Panc1 (cell line): Measurements from ENCODE around the gene TFAP2A. TPM values are rescaled to one million over a fixed set of nuclear protein-coding genes. Genes with fewer than 3 reads are reported as not detected.

Experiments used
- ATAC-seq: fragments of 200-7000 bp; cut with Tn5 transposase; 2 replicates; pipeline ENCODE4 v1.9.1; 2020; ENCODE audit warnings: mild to moderate bottlenecking, moderate library complexity
- BruUV-seq: library from RNA; stranded (reverse); fragments of 400-500 nt; replicated peaks from 2 replicates; lab custom pipeline; 2021; lab: Mats Ljungman, UMichigan
- CTCF ChIA-PET: fragments of 300-600 bp; sonication (Branson Sonifier 250); formaldehyde crosslinking; loops from one replicate; lab custom pipeline; 2022; ENCODE audit warnings: antibody characterized with exemption; lab: Charles Lee
- POLR2A ChIA-PET: fragments of 300-600 bp; sonication (Branson Sonifier 250); formaldehyde crosslinking; loops from one replicate; lab custom pipeline; 2022; ENCODE audit warnings: antibody characterized with exemption; lab: Charles Lee
- DNase-seq: peaks from one replicate; pipeline ENCODE4 v3.0.0-alpha.2; 2010; ENCODE audit warnings: low read depth, low spot score
- H3K27ac ChIP-seq: 2 replicates; pipeline ENCODE4 v1.5.1; 2011; ENCODE audit warnings: mild to moderate bottlenecking, low read length, inconsistent platforms
- H3K27me3 ChIP-seq: fragments of 200-500 bp; sonication (Bioruptor generic); 2 replicates; pipeline ENCODE4 v1.6.0; 2014; ENCODE audit warnings: low read length, inconsistent platforms; ENCODE audit not compliant: control insufficient read depth, insufficient read depth
- H3K36me3 ChIP-seq: fragments of 200-500 bp; sonication (Bioruptor generic); 2 replicates; pipeline ENCODE4 v1.5.1; 2014; ENCODE audit warnings: inconsistent platforms, mild to moderate bottlenecking, low read length, moderate library complexity; ENCODE audit not compliant: control insufficient read depth, insufficient read depth
- H3K4me1 ChIP-seq: 2 replicates; pipeline ENCODE4 v1.5.1; 2011; ENCODE audit warnings: inconsistent platforms, mild to moderate bottlenecking, low read length, moderate library complexity; ENCODE audit not compliant: control insufficient read depth, insufficient read depth
- H3K4me3 ChIP-seq, 2 experiments: 2 replicates each; pipeline ENCODE4 v1.5.1; 2011 to 2012; ENCODE audit warnings: low read depth in 2 of 2, low read length in 2 of 2, mild to moderate bottlenecking in 2 of 2, inconsistent platforms in 1 of 2, moderate library complexity in 1 of 2
- H3K9me3 ChIP-seq: fragments of 200-500 bp; sonication (Bioruptor generic); 2 replicates; pipeline ENCODE4 v1.5.1; 2014; ENCODE audit warnings: low read depth, mild to moderate bottlenecking, inconsistent platforms, low read length, moderate library complexity; ENCODE audit not compliant: control insufficient read depth, insufficient read depth
- POLR2AphosphoS5 ChIP-seq: IDR thresholded peaks from 2 replicates; pipeline ENCODE4 v1.6.1; 2012; ENCODE audit warnings: mild to moderate bottlenecking, low read depth, low read length, moderate library complexity
- SIN3A ChIP-seq: IDR thresholded peaks from 2 replicates; pipeline ENCODE4 v1.6.1; 2012; ENCODE audit warnings: low read depth, mild to moderate bottlenecking, low read length, moderate library complexity, borderline replicate concordance; ENCODE audit not compliant: insufficient read depth
- TCF7L2 ChIP-seq: IDR thresholded peaks from 2 replicates; pipeline ENCODE4 v1.6.1; 2011; ENCODE audit warnings: mild to moderate bottlenecking, low read depth, low read length, inconsistent platforms
- in situ Hi-C: cut with HindIII; loops from 2 replicates; pipeline ENCODE4 v1.10.0; 2016; ENCODE audit warnings: low sequenced_read_pairs, low pct_unique_long_range_greater_than_20kb
- intact Hi-C: fragments of 100-400 bp; cut with micrococcal nuclease; formaldehyde crosslinking; loops from one replicate; pipeline ENCODE4 v1.10.0; 2022; ENCODE audit not compliant: unreplicated experiment
- total RNA-seq: library from RNA; stranded (reverse); gene quantifications from one replicate; pipeline ENCODE4 v1.2.1, GENCODE V29; 2021; ENCODE audit not compliant: unreplicated experiment
- TF ChIP-seq, protein P1 (sequence below), 2 experiments: IDR thresholded peaks; 2 replicates each; pipeline ENCODE4 v1.6.1; 2011 to 2012; ENCODE audit warnings: low read depth in 2 of 2, control low read depth in 1 of 2, low read length in 1 of 2, mild to moderate bottlenecking in 1 of 2, moderate library complexity in 1 of 2; ENCODE audit not compliant: insufficient read depth in 1 of 2
- TF ChIP-seq, protein P2 (sequence below): fragments of 450-650 bp; IDR thresholded peaks from 2 replicates; pipeline ENCODE4 v1.5.1; 2017; ENCODE audit warnings: mild to moderate bottlenecking

TFAP2A gene
- total RNA-seq, 1 experiment from 2014 or later, result 83.9 TPM

DNA sequence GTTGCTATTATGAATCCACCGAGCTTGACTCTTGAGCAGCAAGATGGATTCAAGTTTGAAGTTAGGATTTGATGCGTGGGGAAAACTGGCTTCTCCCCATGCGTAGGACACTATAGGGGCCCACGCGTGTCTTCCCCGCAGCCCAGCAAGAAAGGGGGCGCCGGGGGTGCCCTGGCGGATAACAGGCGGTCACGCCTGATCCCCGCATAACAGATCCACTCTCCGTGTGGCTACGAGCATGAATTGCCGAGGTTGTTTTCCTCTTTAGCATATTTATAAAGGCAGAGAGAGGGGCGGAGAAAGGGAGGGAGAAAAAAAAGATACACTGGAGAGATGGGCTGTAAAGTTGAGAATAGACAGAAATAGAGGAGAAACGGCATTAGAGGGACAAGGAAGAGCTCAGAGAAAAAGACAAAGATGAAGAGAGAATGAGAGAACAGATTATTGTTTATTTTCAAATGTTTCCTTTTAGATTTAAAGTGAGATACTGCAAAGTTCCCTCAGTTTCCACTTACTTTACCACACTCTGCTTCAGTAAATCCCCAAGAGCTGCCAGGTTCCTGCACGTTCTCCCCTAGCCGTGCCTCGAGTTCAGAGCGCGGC is 32.0 kb downstream of the TFAP2A start:
- in situ Hi-C loops (no loop called here), intact Hi-C loops (no loop called here)
- TF ChIP-seq, protein P1, sequence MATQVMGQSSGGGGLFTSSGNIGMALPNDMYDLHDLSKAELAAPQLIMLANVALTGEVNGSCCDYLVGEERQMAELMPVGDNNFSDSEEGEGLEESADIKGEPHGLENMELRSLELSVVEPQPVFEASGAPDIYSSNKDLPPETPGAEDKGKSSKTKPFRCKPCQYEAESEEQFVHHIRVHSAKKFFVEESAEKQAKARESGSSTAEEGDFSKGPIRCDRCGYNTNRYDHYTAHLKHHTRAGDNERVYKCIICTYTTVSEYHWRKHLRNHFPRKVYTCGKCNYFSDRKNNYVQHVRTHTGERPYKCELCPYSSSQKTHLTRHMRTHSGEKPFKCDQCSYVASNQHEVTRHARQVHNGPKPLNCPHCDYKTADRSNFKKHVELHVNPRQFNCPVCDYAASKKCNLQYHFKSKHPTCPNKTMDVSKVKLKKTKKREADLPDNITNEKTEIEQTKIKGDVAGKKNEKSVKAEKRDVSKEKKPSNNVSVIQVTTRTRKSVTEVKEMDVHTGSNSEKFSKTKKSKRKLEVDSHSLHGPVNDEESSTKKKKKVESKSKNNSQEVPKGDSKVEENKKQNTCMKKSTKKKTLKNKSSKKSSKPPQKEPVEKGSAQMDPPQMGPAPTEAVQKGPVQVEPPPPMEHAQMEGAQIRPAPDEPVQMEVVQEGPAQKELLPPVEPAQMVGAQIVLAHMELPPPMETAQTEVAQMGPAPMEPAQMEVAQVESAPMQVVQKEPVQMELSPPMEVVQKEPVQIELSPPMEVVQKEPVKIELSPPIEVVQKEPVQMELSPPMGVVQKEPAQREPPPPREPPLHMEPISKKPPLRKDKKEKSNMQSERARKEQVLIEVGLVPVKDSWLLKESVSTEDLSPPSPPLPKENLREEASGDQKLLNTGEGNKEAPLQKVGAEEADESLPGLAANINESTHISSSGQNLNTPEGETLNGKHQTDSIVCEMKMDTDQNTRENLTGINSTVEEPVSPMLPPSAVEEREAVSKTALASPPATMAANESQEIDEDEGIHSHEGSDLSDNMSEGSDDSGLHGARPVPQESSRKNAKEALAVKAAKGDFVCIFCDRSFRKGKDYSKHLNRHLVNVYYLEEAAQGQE (IDR thresholded peaks at IDR 0.05; ENCODE audit: insufficient read depth in 1 of 2, low read depth in 2 of 2, low read length in 1 of 2), result no peak
- TF ChIP-seq TCF7L2 (no peak), SIN3A (no peak), POLR2AphosphoS5 (no peak)
- TF ChIP-seq, protein P2, sequence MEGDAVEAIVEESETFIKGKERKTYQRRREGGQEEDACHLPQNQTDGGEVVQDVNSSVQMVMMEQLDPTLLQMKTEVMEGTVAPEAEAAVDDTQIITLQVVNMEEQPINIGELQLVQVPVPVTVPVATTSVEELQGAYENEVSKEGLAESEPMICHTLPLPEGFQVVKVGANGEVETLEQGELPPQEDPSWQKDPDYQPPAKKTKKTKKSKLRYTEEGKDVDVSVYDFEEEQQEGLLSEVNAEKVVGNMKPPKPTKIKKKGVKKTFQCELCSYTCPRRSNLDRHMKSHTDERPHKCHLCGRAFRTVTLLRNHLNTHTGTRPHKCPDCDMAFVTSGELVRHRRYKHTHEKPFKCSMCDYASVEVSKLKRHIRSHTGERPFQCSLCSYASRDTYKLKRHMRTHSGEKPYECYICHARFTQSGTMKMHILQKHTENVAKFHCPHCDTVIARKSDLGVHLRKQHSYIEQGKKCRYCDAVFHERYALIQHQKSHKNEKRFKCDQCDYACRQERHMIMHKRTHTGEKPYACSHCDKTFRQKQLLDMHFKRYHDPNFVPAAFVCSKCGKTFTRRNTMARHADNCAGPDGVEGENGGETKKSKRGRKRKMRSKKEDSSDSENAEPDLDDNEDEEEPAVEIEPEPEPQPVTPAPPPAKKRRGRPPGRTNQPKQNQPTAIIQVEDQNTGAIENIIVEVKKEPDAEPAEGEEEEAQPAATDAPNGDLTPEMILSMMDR, result no peak

DNA sequence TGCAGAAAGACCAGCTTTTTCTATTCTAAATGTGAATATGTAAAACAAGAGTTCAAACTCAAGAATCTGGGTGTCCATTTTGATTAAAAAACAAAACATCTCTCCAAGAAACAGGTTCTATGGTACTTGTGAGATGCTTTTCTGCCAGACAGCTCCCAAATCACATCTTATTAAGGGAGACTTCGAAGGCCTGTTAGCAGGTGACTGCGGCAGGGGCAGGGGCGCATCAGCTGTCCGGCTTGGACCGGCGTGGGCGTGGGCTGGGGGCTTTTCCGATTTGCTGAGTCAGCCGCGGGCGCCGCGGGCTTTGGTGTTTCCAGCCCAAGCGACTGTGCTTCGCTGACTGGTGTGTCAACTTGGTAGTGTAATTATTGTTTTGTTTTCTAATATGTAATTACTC is 32.6 kb downstream of the TFAP2A start:
- no peaks in the 10 kb centered on the region for H3K9me3 ChIP-seq
- no peaks in the 10 kb centered on the region for H3K27me3 ChIP-seq
- ATAC-seq, result no peak
- ChIA-PET CTCF (no interaction called here), POLR2A (interaction anchor here (0.6 kb wide), 1 partner anchor 1109 kb away, joined by 3 read pairs; no protein-coding TSS in a partner anchor)
- TF ChIP-seq, protein P1 (IDR thresholded peaks at IDR 0.05; ENCODE audit: insufficient read depth in 1 of 2, low read depth in 2 of 2, low read length in 1 of 2), result no peak
- no peak for TF ChIP-seq POLR2AphosphoS5
- TF ChIP-seq SIN3A, result no peak
- TF ChIP-seq, protein P2, result no peak
- no peak for TF ChIP-seq TCF7L2
- no TSS peak for BruUV-seq
- intact Hi-C loops, result no loop called here
- peak overlapping the region; percentile 39 to 64 for H3K4me3 ChIP-seq
- in situ Hi-C loops, result no loop called here
- peak overlapping the region; percentile 87 for H3K27ac ChIP-seq
- H3K4me1 ChIP-seq, result peaks cover 28% of the 10 kb centered on the region
- H3K36me3 ChIP-seq, result no peaks in the 10 kb centered on the region
- no peak for DNase-seq

More for the DNA sequence above, 32.0 kb downstream of the TFAP2A start:
- BruUV-seq, result TSS peak; percentile 83
- DNase-seq, result no peak
- peaks cover 31% of the 10 kb centered on the region for H3K4me1 ChIP-seq
- POLR2A ChIA-PET, result interaction anchor here (0.6 kb wide), 1 partner anchor 1109 kb away, joined by 3 read pairs; no protein-coding TSS in a partner anchor
- H3K27me3 ChIP-seq, result no peaks in the 10 kb centered on the region
- H3K36me3 ChIP-seq, result no peaks in the 10 kb centered on the region
- peak overlapping the region; percentile 87 for H3K27ac ChIP-seq
- 0 out of 2 replicates have a peak, but pooled peaks have one; percentile 23 for ATAC-seq
- CTCF ChIA-PET, result no interaction called here
- H3K4me3 ChIP-seq, result peak overlapping the region; percentile 39 to 64
- H3K9me3 ChIP-seq, result no peaks in the 10 kb centered on the region
